Limb (tissue), 2 donors: Measurements from ENCODE around the gene TRIM10.
A peak's percentile ranks its signal among the peaks of the same experiment; 100 is the strongest.

ENCODE experiments used
- DNase-seq, 2 donors: peaks; one replicate each; pipeline ENCODE4 v3.0.0-alpha.2; 2016; ENCODE audit errors: extremely low spot score in 2 of 2

Gene TRIM10

GRCh38 chr6:30160785-30161531, at the start of gene TRIM10:
Gene TRIM10 (minus strand): TSS chr6:30161211. CDS start chr6:30160858, 353 bp downstream.
- DNase-seq: no peak

- peak in 1 of 2 donors; percentile 13 for DNase-seq
These were observed 46.7 kb upstream of the TRIM10 start for GRCh38 chr6:30207619-30208295.

GRCh38 chr6:30206799-30207618, 46.0 kb upstream of the TRIM10 start:
- DNase-seq: peak in 1 of 2 donors; percentile 3

- DNase-seq: no peak
These were observed 45.1 kb upstream of the TRIM10 start for GRCh38 chr6:30206152-30206551.

- no peak for DNase-seq
These were observed 43.1 kb upstream of the TRIM10 start for GRCh38 chr6:30204116-30204515.

GRCh38 chr6:30202366-30202765, 41.4 kb upstream of the TRIM10 start:
- DNase-seq: no peak

GRCh38 chr6:30200551-30201281, 39.7 kb upstream of the TRIM10 start:
- no peak for DNase-seq

- no peak for DNase-seq
These were observed 37.4 kb upstream of the TRIM10 start for GRCh38 chr6:30198166-30199084.

- no peak for DNase-seq
These were observed 35.4 kb upstream of the TRIM10 start for GRCh38 chr6:30196376-30196775.

- no peak for DNase-seq
These were observed 34.9 kb upstream of the TRIM10 start for GRCh38 chr6:30195951-30196350.

- DNase-seq: no peak
These were observed 34.0 kb upstream of the TRIM10 start for GRCh38 chr6:30194797-30195690.

- no peak for DNase-seq
These were observed 31.1 kb upstream of the TRIM10 start for GRCh38 chr6:30192076-30192475.

- DNase-seq: no peak
These were observed 27.5 kb upstream of the TRIM10 start for GRCh38 chr6:30188541-30188940.

GRCh38 chr6:30185846-30186484, 25.0 kb upstream of the TRIM10 start:
- no peak for DNase-seq

GRCh38 chr6:30184417-30185031, 23.5 kb upstream of the TRIM10 start:
- no peak for DNase-seq

- no peak for DNase-seq
These were observed 19.1 kb upstream of the TRIM10 start for GRCh38 chr6:30180145-30180544.

- no peak for DNase-seq
These were observed 17.8 kb upstream of the TRIM10 start for GRCh38 chr6:30178837-30179236.

- no peak for DNase-seq
These were observed 14.8 kb upstream of the TRIM10 start for GRCh38 chr6:30175765-30176164.
